ENCODE measurements around the gene NAA30.

DNA sequence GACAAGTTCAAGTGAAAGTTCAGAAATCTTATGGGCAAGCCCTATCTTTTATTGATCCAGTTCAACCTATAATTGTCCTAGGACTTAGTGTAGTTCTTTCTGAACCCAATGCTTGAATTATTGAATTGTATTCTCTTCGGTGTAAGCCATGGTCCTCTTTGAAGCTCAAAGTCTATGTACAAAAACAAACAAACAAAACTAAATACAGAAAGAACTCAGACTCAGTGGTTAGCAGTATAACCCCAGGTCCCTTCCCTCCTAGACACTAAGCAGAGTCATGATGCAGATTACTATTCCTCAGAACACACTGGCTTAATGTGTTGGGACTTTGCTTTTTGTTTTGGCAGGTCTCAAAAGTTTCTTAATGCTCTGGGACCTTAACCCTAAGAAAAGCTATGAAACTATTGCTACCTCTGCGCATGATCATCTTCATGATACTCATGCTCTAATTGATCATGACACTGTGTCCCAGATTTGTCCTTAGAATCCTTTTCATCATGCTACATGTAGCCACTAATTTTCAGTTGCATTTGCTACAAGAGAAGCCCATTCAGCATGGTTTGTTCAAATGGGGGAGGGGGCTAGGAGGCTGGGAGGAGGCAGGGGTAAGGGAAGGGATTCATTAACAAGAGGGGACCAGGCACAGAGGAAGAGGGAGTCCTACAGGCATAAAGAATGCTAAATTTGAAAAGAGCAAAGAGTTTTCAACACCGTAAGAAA is 35.1 kb upstream of the NAA30 start:
- no peak for TF ChIP-seq POLR2A (IDR thresholded peaks at IDR 0.05; ENCODE audit: low read depth)
- TF ChIP-seq, protein P1, sequence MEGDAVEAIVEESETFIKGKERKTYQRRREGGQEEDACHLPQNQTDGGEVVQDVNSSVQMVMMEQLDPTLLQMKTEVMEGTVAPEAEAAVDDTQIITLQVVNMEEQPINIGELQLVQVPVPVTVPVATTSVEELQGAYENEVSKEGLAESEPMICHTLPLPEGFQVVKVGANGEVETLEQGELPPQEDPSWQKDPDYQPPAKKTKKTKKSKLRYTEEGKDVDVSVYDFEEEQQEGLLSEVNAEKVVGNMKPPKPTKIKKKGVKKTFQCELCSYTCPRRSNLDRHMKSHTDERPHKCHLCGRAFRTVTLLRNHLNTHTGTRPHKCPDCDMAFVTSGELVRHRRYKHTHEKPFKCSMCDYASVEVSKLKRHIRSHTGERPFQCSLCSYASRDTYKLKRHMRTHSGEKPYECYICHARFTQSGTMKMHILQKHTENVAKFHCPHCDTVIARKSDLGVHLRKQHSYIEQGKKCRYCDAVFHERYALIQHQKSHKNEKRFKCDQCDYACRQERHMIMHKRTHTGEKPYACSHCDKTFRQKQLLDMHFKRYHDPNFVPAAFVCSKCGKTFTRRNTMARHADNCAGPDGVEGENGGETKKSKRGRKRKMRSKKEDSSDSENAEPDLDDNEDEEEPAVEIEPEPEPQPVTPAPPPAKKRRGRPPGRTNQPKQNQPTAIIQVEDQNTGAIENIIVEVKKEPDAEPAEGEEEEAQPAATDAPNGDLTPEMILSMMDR (IDR thresholded peaks at IDR 0.05), result no peak
- no peak for TF ChIP-seq EP300 (IDR thresholded peaks at IDR 0.05)
- TF ChIP-seq POLR2AphosphoS5 (IDR thresholded peaks at IDR 0.05), result no peak

Data from esophagus muscularis mucosa (tissue), 4 donors.